ENCODE data around the gene MACROH2A2.
"Not testable (repeated sequence)": the region's sequence is repeated elsewhere in the genome, so short reads cannot be mapped to it uniquely, and the experiment has no call there.

MACROH2A2 gene

GRCh38 chr10:70158113-70158512 lies 105.5 kb downstream of the MACROH2A2 start:
- DNase-seq (ENCODE audit: low read depth), result no peak

GRCh38 chr10:70159366-70159765 lies 106.7 kb downstream of the MACROH2A2 start:
- not testable (repeated sequence) for DNase-seq (ENCODE audit: low read depth)

- DNase-seq (ENCODE audit: low read depth), result no peak
Measured at GRCh38 chr10:70160798-70161197, 108.2 kb downstream of the MACROH2A2 start.
